Fibroblast of mammary gland (primary cell): ENCODE data around the gene LMNTD2.
A peak's percentile ranks its signal among the peaks of the same experiment; 100 is the strongest.

Experiments used
- DNase-seq: peaks from one replicate; pipeline ENCODE4 v3.0.0-alpha.2; 2010; ENCODE audit warnings: low read depth
- H3K4me3 ChIP-seq: 2 replicates; pipeline ENCODE4 v1.5.1; 2011; ENCODE audit warnings: low read depth, mild to moderate bottlenecking, low read length, moderate library complexity; ENCODE audit not compliant: control insufficient read depth
- TF ChIP-seq, protein P1 (sequence below): conservative IDR thresholded peaks from 2 replicates; pipeline ENCODE4 v1.5.1; 2011; ENCODE audit warnings: low read depth, low read length, inconsistent platforms; ENCODE audit not compliant: control insufficient read depth, insufficient read depth

Gene LMNTD2

DNA sequence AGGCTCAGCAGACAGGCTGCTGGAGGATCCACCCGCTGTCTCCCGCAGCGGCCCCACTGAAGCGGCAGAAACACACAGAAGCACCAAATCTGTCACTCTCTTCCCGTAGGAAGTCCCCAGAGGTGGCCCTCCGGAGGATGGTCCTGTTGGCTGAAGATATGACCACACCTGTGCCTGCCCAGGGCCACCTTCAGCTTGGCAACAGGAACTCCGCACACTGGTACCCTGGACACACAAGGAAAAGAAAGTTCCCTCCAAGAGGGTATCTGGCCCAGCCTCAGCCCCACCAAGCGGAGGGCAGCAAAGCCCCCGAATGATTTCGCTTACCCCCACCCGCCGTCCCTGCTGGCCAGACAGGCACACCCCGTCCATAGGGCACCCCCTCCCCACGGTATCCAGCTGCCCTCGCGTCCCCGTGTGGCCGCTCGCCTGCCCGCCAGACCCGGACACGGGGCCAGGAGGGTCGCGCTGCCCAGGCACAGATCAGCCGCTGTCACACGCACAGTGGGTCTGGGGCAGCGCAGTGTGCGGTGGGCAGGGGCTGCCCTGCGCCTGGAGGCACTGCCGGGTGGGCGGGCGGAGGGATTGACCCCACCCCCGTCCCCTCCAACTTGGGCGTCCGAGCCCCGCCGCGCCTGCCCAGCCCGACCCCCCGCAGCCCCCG is 7.2 kb upstream of the LMNTD2 start:
- TF ChIP-seq, protein P1, sequence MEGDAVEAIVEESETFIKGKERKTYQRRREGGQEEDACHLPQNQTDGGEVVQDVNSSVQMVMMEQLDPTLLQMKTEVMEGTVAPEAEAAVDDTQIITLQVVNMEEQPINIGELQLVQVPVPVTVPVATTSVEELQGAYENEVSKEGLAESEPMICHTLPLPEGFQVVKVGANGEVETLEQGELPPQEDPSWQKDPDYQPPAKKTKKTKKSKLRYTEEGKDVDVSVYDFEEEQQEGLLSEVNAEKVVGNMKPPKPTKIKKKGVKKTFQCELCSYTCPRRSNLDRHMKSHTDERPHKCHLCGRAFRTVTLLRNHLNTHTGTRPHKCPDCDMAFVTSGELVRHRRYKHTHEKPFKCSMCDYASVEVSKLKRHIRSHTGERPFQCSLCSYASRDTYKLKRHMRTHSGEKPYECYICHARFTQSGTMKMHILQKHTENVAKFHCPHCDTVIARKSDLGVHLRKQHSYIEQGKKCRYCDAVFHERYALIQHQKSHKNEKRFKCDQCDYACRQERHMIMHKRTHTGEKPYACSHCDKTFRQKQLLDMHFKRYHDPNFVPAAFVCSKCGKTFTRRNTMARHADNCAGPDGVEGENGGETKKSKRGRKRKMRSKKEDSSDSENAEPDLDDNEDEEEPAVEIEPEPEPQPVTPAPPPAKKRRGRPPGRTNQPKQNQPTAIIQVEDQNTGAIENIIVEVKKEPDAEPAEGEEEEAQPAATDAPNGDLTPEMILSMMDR = no peak
- peak overlapping the region; percentile 37 for H3K4me3 ChIP-seq
- no peak for DNase-seq

DNA sequence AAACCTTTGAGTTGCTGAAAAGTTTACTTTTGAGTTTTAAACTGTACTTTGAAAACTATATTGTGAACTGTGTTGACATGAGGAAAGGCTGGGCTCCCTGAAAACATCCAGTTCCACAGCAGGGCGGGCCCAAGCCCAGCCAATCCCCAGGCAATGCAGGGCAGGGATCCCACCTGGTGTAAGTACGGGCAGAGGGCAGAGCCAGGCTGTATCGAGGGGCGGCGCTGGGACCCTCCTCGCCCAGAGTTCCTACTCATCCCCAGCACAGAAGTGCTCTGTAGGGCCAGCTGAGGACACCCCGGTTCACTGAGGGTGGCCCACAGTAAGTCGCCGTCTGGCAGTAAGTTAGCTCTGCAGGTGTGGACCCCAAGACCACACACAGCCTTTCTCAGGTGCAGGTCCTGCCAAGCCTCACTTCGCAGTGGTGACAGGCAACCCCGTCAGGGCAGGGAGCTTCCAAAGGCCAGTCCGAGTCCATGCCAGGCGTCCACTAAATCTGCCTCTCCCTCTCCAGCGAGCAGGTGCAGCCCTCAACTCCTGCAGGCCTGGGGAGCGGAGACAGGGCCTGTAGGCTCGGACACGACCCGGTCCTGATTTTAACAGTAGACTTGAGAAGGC is 6.6 kb upstream of the LMNTD2 start:
- H3K4me3 ChIP-seq = no peak overlapping the region
- no peak for DNase-seq

DNA sequence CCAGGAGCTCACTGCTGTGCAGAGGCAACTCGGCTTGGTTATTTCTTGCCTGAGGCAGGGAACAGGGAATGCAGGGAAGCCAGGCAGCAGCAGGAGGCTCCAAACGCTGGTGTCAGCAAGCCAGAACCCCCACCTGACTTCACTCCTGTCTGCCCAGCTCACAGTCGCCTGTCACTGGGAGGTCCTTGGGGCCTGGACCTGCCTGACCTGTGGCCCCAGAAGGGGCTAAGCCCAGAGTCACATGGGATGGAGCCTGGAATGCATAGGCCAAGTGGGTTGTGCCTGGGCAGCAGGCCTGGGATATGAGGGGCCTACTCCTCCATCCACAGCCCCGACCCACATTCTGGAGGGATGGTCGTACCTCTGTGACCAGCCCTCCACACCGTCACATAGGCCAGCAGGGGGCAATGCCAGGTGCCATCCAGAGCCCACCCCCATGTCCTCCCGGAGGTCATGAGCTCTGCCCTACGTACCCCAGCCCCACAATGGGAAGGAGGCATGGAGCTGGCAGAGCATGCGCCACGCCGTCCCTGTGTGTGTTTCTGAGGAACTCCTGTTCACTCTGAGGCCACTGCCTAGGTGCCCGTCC is 5.5 kb upstream of the LMNTD2 start:
- no peak for DNase-seq
- H3K4me3 ChIP-seq = no peak overlapping the region
- TF ChIP-seq, protein P1 = no peak

More for the DNA sequence above, 6.6 kb upstream of the LMNTD2 start:
- TF ChIP-seq, protein P1 = no peak

DNA sequence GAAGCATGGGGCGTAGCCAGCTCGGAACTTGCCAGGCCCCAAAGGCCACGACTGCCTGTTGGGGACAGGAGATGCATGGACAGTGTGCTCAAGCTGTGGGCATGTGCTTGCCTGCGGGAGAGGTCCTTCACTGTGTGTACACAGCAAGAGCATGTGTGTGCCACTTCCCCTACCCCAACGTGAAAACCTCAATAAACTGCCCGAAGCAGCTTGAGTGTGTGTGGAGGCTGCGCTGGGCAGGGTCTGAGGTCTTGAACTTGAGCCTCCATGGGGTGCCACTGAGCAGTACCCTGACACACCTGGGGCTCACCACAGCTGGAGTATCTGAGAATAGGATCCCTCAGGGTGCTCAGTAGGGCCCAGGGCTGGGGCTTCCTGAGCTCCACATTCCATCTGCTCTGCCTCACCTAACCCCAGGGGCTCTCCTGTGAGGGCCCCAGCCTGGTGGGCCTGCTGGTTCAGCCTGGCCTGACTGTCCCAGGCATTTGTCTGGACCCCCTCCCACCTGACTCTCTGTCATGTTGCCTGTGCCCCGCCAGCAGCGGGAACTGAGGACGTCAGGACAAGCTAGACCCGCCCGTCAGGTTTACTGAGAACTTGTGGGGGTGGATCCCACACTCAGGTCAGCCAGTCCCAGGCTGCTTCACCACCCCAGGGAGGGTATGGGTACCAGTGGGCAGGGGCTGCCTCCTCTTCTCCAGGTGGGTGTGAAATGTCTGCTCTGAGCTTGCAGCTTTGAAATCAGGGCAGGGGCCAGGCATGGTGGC is 3.5 kb upstream of the LMNTD2 start:
- DNase-seq = no peak
- no peak overlapping the region for H3K4me3 ChIP-seq
- TF ChIP-seq, protein P1 = no peak

DNA sequence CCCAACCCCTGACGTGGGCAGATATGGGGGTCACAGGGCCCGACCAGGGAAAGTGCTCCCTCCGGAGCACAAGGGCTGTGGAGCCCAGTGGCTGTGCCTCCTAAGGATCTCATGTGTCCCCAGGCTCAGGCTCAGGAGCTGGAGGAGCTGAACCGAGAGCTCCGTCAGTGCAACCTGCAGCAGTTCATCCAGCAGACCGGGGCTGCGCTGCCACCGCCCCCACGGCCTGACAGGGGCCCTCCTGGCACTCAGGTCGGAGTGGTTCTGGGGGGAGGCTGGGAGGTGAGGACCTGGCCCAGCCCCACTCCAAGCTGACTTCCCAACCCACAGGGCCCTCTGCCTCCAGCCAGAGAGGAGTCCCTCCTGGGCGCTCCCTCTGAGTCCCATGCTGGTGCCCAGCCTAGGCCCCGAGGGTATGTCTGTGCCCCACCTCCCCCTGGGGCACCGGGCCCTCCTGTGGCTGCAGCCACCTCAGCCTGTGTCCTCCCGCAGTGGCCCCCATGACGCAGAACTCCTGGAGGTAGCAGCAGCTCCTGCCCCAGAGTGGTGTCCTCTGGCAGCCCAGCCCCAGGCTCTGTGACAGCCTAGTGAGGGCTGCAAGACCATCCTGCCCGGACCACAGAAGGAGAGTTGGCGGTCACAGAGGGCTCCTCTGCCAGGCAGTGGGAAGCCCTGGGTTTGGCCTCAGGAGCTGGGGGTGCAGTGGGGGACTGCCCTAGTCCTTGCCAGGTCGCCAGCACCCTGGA is 2.7 kb upstream of the LMNTD2 start:
- TF ChIP-seq, protein P1 = no peak
- no peak for DNase-seq
- no peak overlapping the region for H3K4me3 ChIP-seq

DNA sequence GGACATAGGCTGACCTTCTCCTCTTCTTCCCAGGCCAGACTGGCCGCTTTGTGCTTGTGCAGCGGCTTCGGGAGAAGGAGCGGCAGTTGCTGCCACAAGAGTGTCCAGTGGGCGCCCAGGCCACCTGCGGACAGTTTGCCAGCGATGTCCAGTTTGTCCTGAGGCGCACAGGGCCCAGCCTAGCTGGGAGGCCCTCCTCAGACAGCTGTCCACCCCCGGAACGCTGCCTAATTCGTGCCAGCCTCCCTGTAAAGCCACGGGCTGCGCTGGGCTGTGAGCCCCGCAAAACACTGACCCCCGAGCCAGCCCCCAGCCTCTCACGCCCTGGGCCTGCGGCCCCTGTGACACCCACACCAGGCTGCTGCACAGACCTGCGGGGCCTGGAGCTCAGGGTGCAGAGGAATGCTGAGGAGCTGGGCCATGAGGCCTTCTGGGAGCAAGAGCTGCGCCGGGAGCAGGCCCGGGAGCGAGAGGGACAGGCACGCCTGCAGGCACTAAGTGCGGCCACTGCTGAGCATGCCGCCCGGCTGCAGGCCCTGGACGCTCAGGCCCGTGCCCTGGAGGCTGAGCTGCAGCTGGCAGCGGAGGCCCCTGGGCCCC is 1.6 kb upstream of the LMNTD2 start:
- H3K4me3 ChIP-seq = no peak overlapping the region
- no peak for DNase-seq
- TF ChIP-seq, protein P1 = no peak
